CD4-positive, alpha-beta T cell treated with Interleukin-15 for 1 hour (primary cell): ENCODE measurements around the gene CFAP58.

Experiments used
- DNase-seq: peaks from one replicate; pipeline ENCODE4 v3.0.0-alpha.2; 2020

CFAP58 gene

DNA sequence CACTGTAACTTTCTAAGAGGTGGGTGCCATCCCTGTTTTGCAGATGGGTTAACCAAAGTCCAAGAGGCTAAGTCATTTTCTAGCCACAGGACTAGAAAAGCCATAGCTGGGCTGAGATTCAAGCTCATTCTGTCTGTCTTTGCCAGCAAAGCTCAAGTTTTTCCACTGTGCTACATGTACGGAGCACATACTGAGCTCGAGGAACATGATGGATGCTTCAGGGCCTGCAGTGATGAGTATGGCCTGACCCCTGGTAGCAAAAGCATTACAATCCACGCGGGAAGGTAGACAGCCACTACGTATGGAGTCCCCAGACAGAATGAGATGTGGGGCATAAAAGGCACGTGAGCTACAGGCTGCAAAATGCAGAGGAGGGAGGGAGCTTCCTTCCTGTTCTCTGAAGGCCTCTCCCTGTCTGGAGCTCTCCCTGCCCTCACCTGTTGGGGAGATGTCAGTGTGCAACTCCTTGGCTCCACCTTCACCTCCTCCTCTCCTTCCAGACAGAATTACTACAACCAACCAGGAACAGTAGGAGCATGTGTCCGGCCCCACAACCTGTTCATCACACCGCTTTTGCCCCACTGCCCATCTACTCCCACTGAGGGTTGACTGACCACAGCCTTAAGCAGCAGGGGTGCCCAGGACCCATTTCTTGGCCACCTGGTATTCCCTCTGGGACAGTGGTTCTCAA, 31.8 kb upstream of the CFAP58 start:
- DNase-seq, result no peak

DNA sequence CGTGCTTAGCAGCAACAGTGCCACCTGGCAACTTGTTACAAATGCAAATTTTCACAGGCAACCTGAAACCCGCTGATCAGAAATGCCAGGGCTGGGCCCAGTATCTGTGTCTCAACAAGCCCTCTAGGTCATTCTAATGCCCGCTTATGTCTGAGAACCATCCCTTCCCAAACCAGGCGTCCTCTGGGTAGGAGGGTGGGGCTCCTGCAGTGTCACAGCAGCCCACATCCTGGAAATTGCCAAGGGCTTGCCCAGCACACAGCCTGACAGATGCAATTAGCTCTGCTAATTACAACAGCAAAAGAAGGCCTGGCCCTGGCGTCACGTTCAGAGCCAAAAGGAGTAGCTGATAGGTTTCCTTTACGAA, 31.2 kb upstream of the CFAP58 start:
- DNase-seq, result peak; percentile 57

DNA sequence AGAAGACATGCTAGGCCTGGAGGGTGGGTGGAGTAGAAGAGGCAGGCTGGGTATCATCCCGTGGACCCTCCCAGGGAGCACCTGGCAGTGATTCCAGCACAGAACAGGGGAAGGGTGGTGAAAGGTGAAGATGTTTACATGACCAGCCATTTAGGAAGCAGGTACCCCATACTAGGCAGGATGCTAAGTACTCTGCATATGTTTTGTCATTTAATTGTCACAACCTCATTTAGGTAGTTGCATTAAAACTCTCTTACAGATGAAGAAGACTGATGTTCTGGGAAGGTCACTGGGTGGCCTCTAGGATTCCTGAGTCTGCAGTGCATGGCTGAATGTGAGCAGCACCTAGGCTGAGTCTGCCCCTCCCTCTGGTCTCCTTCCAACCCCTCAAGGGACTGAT, 30.5 kb upstream of the CFAP58 start:
- DNase-seq, result no peak

DNA sequence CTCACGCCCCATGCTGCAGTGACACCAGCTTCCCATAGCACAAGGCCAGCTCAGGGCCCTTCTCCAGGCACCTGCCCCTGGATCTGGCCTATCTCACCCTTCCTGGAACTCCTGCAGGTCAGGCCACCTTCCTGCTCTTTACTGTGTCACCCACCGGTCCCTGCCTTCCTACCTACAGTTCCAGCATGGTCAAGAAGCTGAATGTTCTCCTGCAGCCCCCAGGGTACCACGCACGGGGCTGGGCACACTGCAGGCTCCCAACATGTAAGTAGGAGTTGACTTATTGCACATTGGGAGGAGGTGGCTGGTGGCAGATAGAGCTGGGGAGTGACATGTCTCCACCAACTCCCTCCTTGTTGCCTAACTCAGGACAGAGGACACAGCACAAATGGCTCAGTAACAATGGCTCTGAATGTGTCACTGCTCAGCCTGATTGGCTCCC, 29.9 kb upstream of the CFAP58 start:
- no peak for DNase-seq

DNA sequence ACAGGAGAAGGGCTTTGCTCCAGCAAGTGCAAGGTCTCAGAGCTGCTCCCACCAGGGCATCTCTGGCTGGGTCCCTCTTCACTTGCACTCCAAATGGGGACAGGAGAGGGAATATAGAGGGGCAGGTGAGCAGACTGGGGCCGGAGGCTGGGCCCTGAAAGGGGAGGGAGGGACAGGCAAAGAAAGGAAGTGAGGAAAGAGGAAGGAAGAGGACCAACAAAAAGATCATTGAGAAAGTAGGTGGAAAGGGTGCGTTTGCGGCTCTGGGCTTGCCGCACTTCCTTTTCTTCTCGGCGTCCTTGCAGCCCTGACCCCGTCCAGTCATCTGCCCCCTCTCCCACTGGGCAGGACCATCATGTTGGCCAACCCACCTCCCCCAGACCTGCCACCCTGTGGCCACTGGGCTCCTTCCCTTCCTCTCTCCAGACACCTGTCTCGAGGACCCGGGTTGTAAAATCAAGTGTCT, 29.4 kb upstream of the CFAP58 start:
- peak; percentile 71 for DNase-seq

DNA sequence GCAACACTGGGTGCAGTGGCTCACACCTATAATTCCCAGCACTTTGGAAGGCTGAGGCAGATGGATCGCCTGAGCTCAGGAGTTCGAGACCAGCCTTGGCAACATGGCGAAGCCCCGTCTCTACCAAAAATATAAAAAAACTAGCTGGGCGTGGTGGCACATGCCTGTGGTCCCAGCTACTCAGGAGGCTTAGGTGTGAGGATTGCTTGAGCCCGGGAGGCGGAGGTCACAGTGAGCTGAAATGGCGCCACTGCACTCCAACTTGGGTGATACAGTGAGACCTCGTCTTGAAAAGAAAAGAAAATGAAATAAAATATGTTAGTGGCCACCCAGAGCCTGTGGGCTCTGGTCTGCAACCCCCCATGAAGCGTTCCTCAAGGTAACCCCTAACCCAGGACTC, 28.7 kb upstream of the CFAP58 start:
- DNase-seq, result no peak

DNA sequence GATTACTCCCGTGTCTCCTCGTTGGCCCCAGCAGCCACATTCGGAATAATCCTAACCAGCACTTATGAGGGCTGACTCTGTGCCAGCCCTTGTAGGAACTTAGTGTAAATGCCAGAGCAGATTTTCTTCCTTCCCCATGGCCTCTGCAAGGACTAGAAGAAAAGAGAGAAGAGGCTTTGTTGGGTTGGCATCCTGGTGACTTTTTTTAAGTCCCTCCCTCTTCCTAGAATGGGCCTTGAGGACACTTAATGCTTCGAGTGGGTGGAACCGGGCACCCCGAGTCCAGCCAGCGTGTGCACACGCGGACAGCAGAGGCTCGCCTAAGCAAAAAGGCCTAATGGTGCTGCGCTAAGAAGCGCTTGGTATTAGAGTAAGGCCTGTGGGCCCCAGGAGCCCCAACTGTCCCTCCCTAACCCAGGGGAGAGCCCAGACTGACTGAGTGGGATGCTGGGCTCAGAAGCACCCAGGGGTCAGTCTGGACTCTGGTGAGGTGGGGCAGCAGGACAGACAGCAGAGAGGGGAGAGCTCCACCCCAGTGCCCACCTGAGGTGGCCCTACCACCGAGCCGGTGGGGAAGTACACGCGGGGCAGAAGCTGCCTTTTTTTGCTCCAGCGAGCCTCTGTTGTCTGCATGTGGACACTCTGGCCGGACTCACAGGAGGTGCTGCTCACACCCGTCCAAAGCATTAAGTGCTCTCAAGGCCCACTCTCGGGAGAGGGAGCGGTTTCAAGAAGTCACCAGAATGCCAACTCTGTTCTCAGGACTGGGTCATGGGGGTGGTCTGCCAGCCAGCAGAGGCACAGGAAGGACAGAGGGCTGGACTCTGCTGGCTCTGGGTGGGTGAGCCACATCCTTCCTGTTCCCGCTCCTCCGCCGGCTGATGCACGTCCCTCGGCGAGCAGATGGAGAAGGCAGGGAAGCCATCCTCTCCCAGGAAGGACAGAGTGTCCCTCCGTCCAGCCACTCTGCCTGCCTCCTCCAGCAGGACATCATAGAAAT, 27.9 kb upstream of the CFAP58 start:
- DNase-seq, result no peak

DNA sequence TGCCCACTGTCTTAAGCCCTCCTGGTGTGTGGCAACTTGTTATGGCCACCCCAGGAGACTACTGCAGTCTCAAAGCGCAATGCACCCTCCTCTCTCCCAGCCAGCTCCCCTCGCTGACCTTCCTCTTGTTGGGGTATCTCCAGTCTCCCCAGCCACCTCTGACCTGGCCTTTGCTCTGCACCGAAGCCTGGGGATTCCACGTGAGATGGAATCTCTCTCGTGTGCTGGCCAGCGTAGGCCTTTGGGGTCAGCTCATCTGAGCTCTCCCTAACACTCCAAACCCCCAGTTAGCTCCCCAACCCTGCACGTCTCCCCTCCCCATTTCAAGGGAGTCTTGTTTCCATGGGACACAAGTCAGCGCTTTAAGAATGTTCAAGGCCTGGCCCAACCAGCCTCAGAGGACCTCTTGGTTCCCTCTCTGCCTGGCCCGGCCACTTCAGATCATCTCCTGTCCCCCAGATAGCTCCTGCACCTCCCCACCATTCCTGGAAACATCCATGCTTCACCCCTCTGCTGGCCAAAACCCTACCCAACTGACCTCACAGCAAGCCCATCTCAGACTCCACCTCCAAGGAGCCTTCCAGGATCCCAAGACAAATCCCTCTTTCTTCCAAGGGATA, 26.5 kb upstream of the CFAP58 start:
- DNase-seq, result no peak

DNA sequence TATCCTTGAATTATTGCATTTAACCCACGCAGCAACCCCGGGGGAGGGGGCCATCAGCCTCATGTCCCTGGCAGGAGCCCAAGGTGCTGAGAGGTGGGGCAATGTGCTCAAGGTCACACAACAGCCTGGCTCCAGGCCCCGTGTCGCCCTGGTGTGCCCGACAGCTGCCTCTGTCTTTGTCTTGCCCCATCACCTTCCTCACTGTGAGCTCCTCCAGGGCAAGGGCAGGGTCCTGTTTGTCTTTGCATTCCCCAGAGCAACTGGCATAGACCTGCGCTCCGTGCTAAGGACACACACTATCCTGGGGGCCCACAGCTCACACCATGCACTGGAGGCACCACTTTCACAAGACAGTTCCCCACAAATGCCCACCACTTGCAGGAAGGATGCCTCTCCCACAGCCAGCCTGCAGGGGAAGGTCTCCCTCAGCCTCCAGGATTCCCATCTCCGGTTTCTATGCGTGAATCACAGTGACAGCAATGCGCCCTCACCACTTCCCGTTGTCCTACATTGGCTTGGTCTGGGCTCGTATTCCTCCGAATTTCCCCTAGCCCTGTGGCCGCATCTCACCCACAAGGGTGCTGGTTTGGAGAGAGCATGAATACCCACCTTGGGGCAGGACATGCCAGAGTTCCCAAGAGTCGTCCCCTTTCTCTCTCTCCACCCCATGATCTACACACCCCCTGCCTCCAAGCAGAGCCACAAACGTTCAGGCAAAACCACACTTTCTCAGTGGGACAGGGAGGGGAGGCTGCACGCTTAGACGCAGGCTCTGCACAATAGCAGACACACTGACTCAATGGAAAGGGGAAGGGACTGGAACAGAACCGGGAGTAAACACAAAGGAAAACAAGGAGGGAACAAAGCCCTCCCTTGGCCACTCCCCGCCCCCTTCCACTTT, 25.6 kb upstream of the CFAP58 start:
- DNase-seq, result peak; percentile 35

DNA sequence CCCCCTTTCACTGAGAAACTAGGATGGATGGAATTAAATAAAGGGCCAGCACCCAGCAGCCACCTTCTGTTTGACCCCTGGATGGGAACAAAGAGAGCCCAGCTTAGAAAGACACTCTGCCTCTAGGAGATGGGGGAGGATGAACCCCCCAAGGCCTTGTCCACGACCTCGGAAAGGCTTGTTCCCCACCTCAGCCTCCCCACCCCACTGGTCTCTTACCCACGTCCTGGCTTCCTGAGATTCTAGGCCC, 25.1 kb upstream of the CFAP58 start:
- DNase-seq, result no peak

DNA sequence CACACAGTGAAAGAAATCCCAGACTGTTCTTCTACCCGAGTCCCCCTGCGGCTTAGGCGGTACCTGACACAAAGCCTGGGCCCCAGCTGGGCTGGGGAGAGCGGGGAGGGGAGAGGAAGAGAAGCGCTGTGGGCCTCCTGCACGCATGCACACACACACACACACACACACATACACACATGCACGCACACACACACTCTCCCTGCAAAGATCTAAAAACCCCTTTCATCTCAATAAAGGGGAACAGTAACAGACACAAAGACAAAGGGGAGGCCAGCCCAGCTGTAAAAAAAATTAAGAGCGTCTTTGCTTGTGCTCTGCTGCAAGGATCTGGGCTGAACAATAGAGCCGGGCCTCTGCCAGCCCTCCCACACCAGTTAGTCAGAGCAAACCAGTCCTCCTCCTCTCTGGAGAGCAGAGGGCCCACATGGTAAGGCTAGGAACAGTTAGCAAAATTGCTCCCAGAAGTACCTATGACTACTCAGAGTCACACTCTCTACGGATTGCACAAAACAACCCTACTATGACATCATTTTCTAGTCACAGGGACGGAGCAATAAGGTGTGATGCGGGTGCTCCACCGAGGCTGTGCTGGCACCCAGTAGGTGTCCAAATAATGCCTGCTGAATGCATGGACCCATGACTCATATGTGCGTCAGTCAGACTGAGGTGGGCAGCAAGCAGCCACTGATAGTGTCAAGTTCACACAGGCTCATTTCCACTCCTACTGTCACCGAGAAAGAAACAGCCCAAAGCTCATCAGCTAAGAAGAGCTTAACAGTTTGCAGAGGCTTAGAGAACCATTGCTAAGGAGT, 24.5 kb upstream of the CFAP58 start:
- peak; percentile 88 for DNase-seq

DNA sequence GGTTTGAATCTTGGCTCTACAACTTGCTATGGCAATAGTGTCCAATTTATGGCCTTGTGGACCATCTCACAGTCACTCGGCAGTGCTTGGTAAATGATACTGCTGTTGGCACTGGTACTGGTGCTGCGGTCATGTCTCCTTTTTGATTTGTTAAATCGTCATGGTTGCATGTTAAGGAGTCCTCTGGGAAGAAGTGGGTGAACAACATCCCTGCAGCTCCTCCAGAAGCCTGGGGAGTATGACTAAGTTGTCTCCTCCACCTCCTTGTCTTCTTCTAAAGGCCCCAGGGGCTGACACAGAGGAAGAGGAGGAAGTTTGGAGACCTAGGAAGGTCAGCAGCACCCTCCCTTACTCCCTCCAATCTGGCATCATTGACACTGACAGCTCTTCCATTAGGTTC, 23.9 kb upstream of the CFAP58 start:
- DNase-seq, result no peak

DNA sequence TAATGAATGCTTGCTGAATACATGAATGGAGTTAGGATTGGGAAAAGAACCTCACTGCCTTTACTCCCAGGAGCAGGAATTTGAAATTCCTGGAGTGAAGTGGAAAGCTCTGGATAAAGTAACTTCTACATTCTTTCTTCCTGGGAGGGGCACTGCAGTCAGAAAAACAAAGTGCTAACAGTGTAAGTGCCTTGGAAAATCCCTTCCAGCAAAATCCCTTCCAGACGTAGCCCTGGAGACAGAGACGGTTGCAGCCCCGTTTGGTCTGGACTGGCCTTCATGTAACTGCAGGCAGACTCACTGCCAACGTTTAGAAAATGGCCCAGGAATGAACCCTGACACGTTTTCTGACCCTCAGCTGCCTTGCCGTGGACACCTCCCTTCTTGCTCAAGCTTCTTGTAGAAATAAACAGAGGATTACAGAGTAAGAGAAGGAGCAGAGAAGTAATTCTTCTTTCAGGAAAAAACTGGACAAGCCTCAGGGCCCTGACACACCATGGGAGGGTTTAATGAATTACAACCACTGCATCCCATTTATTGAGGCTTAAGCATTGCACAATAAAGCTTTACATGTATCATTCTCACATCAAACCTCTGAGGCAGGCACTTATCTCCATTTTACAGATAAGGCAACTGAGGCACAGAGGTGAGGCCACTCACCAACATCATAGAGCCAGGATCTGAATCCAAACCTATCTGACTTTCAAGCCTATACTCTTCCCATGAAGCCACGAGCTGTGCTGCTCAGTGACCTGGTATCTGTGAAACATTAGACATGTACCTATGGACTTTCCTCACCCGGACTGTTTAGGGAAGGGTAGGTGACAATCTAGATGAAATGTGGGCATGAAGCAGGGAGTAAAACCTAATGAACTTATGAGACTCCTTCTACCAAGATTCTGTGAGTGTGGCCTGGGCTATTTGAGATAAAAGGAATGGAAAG, 23.2 kb upstream of the CFAP58 start:
- DNase-seq, result no peak

DNA sequence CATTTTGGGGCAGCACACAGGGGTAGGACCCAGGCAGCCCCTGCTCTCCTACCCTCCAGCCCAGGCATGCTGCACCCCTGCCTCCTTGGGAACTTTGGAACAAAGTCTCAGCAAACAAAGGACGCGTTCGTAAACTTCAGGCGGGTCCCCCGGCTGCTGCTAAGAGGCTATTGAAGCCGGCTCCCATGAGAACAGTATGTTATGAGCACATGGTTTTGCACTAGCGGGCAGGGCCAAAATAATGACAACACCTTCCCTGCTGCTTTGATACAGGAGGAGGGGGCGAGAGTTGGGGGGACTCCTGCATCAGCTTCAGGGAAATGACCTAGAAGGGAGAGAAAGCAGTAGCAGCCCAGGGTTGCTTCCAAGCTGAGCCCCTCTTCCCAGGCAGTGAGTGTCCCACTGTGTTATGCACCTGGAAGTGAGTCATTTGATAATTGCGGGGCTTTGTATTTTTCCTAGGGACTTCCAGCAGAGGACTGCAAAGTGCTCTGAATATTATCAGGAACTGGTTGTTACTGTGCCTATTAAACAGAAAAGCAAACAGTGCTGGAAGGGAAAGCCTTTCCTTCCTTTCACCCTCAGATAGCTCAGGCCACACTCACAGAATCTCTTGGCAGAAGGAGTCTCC, 22.3 kb upstream of the CFAP58 start:
- DNase-seq, result no peak

DNA sequence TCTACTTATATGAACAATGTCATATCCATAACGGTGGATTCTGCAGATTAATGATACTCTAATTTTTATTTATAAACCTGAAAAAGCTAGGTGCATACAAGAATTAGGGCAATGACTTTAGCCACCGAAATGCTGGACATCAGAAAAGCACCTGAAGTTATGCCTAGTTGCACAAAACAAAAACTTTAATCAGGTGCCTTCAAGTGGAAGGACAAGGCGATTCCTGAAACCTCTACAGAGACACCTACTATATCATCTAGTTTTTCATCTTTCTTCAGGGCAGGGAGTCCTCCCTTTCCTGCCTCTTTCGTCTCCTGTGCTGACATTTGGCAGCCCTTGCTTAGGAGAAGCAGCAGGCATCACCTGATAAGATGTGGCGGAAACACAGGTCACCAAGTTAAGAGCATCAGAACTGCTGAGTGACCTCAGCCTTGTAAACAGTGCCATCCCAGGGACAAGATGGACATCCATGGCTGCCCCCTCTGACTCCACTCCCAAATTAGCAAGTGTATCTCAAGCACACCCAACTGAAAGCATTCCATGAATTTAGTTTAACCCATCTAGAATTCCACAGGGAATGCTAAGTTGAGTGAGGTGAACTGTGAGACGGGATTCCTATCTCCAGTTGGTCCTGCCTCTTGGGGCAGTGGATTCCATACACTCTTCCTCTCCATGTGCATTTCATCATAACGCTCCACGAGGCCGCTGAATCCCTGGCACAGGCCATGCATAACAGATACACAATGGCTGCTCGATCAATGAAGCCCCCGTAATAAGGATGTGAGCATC, 21.2 kb upstream of the CFAP58 start:
- no peak for DNase-seq

DNA sequence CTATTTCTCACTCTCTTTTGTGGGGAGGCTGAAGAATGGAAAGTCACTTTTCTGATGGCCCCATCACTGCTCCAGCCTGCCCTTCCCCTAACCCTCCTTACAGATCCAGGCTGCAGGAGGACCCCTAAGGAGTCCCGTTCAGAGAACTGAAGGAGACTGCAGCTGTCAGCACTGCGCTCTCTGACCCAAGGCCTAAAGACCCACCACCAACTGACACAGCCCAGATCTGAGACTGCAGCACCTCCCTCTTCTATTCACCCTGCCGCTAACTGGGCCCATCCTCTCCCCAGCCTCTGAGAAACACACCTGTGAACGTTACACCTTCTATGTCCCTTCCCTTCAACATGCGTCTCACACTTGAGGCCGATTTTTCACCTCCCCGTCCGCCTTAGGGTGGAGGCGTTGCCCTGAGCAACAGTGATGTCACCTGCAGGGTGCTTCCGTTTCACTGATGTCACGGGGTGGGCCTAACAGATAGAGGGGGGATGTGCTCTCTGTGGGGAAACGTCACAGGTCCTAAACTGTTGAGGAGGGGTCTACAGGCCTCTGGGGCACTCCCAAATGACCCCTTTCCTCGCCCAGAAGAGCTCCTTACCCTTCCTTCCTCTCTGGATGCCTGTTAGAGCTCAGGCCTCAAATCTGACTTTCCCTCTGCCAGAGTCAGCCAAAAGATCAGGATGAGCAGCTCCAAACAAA, 20.5 kb upstream of the CFAP58 start:
- peak; percentile 86 for DNase-seq

DNA sequence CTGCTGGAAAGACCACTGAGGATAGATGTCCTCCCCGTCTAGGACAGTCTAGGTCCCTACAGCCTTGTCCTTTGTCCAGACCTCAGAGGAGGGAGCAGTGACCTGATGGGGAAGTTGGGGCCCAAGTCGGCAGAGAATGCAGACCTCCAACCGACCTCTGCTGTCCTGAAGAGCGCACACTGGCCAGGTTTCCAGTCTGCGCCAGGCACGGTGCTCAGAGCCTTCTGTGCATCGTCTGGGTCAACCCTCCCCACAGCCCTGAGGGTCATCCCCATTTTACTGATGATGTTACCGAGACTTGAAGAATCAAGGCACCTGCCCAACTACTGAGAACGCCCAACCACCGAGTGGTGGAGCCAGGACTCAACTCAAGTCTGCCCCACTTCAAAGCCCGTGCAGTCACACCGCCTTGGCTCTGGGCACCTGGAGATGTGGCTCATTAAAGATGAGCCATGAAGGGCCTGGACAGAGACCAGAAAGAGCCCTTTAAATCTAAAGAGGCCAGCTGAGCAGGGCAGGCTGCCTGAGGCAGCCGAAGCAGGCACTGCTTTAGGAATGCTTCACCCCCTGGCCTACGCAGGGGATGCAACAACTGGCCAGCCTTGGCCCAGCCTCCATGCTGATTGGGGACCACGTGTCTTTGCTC, 19.8 kb upstream of the CFAP58 start:
- DNase-seq, result no peak

DNA sequence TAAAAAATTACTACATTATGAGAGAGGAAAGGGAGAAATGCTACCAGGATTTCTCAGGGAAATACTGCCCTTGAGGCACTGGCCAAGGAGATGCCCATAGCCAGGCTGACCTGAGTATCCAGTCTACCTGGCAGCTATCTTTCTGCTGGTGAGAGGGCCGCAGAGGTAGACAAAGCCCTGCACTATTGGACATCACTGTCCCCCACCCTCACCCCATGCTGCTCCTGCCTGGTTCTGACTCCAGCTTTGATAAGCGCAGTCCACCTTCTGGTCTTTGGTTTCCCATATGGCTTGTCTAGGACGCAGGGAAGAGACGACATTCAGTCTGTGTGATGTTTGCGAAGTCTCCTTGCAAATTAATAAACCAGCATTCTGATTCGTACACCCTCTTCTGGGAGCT, 19.1 kb upstream of the CFAP58 start:
- DNase-seq, result no peak
